Adrenal gland (tissue), 5 donors: Measurements from ENCODE around the gene LMO3.

Experiments used
- CTCF ChIP-seq, 6 experiments: fragments of 450-650 bp in 4 of 6; fragments of 200-600 bp in 2 of 6; sonication (generic) in 1 of 6; IDR thresholded peaks; 1 replicate in 5 of 6; 2 replicates in 1 of 6; pipeline versions ENCODE4 v1.5.1 to v1.8.0; 2016 to 2021; ENCODE audit warnings: antibody characterized with exemption in 6 of 6, mild to moderate bottlenecking in 2 of 6, moderate library complexity in 1 of 6
- POLR2A ChIP-seq, 2 donors: fragments of 450-650 bp; IDR thresholded peaks; one replicate each; pipeline ENCODE4 v1.6.1; 2017; ENCODE audit warnings: antibody characterized with exemption in 2 of 2, mild to moderate bottlenecking in 2 of 2, moderate library complexity in 1 of 2
- donor health status: DM: no; HTN: no; CAD: no.

- TF ChIP-seq CTCF (IDR thresholded peaks at IDR 0.05) (no peak), POLR2A (IDR thresholded peaks at IDR 0.05) (no peak)
Measured at GRCh38 chr12:16586350-16587109, 19.4 kb downstream of the LMO3 start.
